22Rv1 (cell line): ENCODE results near the gene PCDHGA11.
"Not testable (repeated sequence)": the region's sequence is repeated elsewhere in the genome, so short reads cannot be mapped to it uniquely, and the experiment has no call there.

Source experiments
- H3K27ac ChIP-seq: fragments of 450-650 bp; 2 replicates; pipeline ENCODE4 v1.5.1; 2017
- ZFX ChIP-seq: fragments of 450-650 bp; IDR thresholded peaks from 2 replicates; pipeline ENCODE4 v1.6.1; 2017; ENCODE audit warnings: antibody characterized with exemption, borderline replicate concordance
- TF ChIP-seq, protein P1 (sequence below): fragments of 450-650 bp; IDR thresholded peaks from 2 replicates; pipeline ENCODE4 v1.5.1; 2017; ENCODE audit warnings: mild to moderate bottlenecking

Gene PCDHGA11

DNA sequence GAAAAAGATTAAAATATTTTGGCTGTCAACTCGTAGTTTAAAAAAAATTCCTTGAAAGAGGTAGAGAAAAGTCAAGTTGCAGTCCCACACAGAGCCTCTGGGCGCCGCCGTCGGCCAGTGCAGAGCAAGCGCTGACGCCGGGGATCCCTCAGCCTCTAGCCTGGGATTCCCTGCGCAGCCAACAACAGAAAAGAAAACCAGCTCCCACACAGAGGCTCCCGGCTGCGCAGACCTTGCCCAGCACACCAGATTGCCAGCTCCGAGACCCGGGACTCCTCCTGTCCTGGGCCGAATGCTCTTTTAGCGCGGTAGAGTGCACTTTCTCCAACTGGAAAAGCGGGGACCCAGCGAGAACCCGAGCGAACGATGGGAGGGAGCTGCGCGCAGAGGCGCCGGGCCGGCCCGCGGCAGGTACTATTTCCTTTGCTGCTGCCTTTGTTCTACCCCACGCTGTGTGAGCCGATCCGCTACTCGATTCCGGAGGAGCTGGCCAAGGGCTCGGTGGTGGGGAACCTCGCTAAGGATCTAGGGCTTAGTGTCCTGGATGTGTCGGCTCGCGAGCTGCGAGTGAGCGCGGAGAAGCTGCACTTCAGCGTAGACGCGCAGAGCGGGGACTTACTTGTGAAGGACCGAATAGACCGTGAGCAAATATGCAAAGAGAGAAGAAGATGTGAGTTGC is 3.2 kb upstream of the PCDHGA11 start, which contains the start of gene PCDHGB7:
PCDHGB7 (plus strand) TSS at position 184 of the 679 bp plus-strand sequence; CDS start at position 367, 183 bp downstream.
- TF ChIP-seq, protein P1, sequence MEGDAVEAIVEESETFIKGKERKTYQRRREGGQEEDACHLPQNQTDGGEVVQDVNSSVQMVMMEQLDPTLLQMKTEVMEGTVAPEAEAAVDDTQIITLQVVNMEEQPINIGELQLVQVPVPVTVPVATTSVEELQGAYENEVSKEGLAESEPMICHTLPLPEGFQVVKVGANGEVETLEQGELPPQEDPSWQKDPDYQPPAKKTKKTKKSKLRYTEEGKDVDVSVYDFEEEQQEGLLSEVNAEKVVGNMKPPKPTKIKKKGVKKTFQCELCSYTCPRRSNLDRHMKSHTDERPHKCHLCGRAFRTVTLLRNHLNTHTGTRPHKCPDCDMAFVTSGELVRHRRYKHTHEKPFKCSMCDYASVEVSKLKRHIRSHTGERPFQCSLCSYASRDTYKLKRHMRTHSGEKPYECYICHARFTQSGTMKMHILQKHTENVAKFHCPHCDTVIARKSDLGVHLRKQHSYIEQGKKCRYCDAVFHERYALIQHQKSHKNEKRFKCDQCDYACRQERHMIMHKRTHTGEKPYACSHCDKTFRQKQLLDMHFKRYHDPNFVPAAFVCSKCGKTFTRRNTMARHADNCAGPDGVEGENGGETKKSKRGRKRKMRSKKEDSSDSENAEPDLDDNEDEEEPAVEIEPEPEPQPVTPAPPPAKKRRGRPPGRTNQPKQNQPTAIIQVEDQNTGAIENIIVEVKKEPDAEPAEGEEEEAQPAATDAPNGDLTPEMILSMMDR: peak; percentile 89
- not testable (repeated sequence) for H3K27ac ChIP-seq

DNA sequence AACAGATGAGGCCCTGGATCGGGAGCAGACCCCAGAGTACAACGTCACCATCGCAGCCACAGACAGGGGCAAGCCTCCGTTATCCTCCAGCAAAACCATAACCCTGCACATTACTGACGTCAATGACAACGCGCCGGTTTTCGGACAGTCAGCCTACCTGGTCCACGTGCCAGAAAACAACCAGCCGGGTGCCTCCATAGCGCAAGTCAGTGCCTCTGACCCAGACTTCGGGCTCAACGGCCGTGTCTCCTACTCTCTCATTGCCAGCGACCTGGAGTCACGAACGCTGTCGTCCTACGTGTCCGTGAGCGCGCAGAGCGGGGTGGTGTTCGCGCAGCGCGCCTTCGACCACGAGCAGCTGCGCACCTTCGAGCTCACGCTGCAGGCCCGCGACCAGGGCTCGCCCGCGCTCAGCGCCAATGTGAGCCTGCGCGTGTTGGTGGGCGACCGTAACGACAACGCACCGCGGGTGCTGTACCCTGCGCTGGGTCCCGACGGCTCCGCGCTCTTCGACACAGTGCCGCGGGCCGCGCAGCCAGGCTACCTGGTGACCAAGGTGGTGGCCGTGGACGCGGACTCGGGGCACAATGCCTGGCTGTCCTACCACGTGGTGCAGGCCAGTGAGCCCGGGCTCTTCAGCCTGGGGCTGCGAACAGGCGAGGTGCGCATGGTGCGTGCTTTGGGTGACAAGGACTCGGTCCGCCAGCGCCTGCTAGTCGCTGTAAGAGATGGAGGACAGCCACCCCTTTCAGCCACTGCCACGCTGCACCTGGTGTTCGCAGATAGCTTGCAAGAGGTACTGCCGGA is 1.6 kb upstream of the PCDHGA11 start:
- H3K27ac ChIP-seq: no peak overlapping the region
- TF ChIP-seq, protein P1: no peak
- TF ChIP-seq ZFX: no peak

DNA sequence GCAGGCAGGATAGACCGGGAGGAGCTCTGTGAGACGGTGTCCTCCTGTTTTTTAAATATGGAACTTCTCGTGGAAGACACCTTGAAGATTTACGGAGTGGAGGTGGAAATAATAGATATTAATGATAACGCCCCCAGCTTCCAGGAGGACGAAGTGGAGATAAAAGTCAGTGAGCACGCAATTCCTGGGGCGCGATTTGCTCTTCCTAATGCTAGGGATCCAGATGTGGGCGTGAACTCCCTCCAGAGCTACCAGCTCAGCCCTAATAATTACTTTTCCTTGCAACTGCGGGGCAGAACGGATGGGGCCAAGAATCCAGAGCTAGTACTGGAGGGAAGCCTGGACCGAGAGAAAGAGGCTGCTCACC is 621 bp downstream of the PCDHGA11 start:
- H3K27ac ChIP-seq: no peak overlapping the region
- TF ChIP-seq, protein P1: no peak
- no peak for TF ChIP-seq ZFX

DNA sequence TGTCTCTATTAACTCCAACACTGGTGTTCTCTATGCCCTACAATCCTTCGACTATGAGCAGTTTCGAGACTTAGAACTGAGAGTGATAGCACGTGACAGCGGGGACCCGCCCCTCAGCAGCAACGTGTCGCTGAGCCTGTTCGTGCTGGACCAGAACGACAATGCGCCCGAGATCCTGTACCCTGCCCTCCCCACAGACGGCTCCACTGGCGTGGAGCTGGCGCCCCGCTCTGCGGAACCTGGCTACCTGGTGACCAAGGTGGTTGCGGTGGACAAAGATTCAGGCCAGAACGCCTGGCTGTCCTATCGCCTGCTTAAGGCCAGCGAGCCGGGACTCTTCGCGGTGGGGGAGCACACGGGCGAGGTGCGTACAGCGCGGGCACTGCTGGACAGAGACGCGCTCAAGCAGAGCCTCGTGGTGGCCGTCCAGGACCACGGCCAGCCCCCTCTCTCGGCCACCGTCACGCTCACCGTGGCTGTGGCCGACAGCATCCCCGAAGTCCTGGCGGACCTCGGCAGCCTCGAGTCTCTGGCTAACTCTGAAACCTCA is 2.0 kb downstream of the PCDHGA11 start:
- H3K27ac ChIP-seq: no peak overlapping the region
- TF ChIP-seq, protein P1: no peak
- TF ChIP-seq ZFX: no peak

DNA sequence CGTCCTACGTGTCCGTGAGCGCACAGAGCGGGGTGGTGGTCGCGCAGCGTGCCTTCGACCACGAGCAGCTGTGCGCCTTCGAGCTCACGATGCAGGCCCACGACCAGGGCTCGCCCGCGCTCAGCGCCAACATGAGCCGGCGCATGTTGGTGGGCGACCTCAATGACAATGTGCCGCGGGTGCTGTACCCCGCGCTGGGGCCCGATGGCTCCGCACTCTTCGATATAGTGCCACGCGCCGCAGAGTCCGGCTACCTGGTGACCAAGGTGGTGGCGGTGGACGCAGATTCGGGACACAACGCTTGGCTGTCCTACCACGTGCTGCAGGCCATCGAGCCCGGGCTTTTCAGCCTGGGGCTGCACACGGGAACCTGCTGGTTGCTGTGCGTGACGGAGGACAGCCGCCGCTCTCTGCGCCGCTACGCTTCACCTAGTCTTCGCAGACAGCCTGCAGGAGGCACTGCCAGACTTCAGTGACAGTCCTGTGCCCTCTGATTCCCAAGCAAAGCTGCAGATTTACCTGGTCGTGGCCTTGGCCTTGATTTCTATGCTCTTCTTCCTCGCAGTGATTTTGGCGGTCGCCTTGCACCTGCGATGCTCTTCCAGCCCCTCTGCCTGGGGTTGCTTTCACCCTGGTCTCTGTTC is 7.1 kb downstream of the PCDHGA11 start:
- TF ChIP-seq ZFX: no peak
- TF ChIP-seq, protein P1: no peak

DNA sequence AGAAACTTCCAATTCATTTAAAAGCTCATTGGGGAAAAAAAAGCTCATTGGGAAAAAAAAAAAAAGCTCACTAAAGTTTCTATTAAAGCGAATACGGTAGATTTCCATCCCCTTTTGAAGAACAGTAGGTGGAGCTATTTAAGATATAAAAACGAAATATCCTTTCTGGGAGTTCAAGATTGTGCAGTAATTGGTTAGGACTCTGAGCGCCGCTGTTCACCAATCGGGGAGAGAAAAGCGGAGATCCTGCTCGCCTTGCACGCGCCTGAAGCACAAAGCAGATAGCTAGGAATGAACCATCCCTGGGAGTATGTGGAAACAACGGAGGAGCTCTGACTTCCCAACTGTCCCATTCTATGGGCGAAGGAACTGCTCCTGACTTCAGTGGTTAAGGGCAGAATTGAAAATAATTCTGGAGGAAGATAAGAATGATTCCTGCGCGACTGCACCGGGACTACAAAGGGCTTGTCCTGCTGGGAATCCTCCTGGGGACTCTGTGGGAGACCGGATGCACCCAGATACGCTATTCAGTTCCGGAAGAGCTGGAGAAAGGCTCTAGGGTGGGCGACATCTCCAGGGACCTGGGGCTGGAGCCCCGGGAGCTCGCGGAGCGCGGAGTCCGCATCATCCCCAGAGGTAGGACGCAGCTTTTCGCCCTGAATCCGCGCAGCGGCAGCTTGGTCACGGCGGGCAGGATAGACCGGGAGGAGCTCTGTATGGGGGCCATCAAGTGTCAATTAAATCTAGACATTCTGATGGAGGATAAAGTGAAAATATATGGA is 9.7 kb downstream of the PCDHGA11 start, which contains the start of gene PCDHGA12:
PCDHGA12 (plus strand) TSS at position 176 of the 782 bp plus-strand sequence; CDS start at position 429, 253 bp downstream.
- TF ChIP-seq, protein P1: peak; percentile 74
- no peak for TF ChIP-seq ZFX
- H3K27ac ChIP-seq: no peak within 1 kb of the TSS

More for the DNA sequence above, 7.1 kb downstream of the PCDHGA11 start:
- H3K27ac ChIP-seq: no peak overlapping the region
